Breast epithelium (tissue), 3 donors: ENCODE data around the gene ARHGDIA.

Experiments
- CTCF ChIP-seq, 3 donors: fragments of 450-650 bp; IDR thresholded peaks; one replicate each; pipeline ENCODE4 v1.5.1; 2016 to 2017; ENCODE audit warnings: antibody characterized with exemption in 3 of 3, mild to moderate bottlenecking in 3 of 3, moderate library complexity in 3 of 3
- POLR2A ChIP-seq: fragments of 450-650 bp; IDR thresholded peaks from one replicate; pipeline ENCODE4 v1.6.1; 2016; ENCODE audit warnings: antibody characterized with exemption, mild to moderate bottlenecking, moderate library complexity
- POLR2AphosphoS5 ChIP-seq, 3 donors: sonication (generic); formaldehyde crosslinking; IDR thresholded peaks; one replicate each; pipeline ENCODE4 v1.6.1; 2017; ENCODE audit warnings: antibody characterized with exemption in 3 of 3

GRCh38 chr17:81869221-81870130, 1.7 kb downstream of the ARHGDIA start:
- TF ChIP-seq CTCF (IDR thresholded peaks at IDR 0.05) (peak; percentile 73 to 93 (median 74)), POLR2A (no peak), POLR2AphosphoS5 (IDR thresholded peaks at IDR 0.05) (no peak)
